ENCODE data around the gene SRA1. TPM values are rescaled to one million over a fixed set of nuclear protein-coding genes. Genes with fewer than 3 reads are reported as not detected.

SRA1 gene
- total and polyA plus RNA-seq, 4 donors: 12.9 to 41.1 (median 19.8) TPM

GRCh38 chr5:140548791-140549190 lies 8.5 kb downstream of the SRA1 start:
- Histone ChIP-seq H3K27me3 (ENCODE audit: control insufficient read depth in 4 of 4, insufficient read depth in 4 of 4, low read length in 3 of 4) (no peaks in the 10 kb centered on the region), H3K4me1 (ENCODE audit: control insufficient read depth in 4 of 4, insufficient read depth in 4 of 4, low read length in 3 of 4) (peaks cover 8 to 40% (median 33%) of the 10 kb centered on the region in 4 donors), H3K9ac (ENCODE audit: low read depth in 1 of 2, low read length in 2 of 2) (peak overlapping the region in 1 of 2 donors; percentile 60), H3K36me3 (ENCODE audit: control insufficient read depth in 4 of 4, insufficient read depth in 3 of 4, low read depth in 1 of 4, low read length in 3 of 4) (peaks cover 0 to 26% (median 19%) of the 10 kb centered on the region in 4 donors), H3K27ac (ENCODE audit: low read depth in 1 of 2, low read length in 2 of 2) (peak overlapping the region; percentile 91 to 99), H3K9me3 (ENCODE audit: control insufficient read depth in 4 of 4, low read length in 3 of 4) (no peaks in the 10 kb centered on the region), H3K4me3 (ENCODE audit: low read depth in 1 of 3, low read length in 3 of 3) (no peak overlapping the region)
- DNase-seq (ENCODE audit: low spot score): no peak
- TF ChIP-seq, protein P1, sequence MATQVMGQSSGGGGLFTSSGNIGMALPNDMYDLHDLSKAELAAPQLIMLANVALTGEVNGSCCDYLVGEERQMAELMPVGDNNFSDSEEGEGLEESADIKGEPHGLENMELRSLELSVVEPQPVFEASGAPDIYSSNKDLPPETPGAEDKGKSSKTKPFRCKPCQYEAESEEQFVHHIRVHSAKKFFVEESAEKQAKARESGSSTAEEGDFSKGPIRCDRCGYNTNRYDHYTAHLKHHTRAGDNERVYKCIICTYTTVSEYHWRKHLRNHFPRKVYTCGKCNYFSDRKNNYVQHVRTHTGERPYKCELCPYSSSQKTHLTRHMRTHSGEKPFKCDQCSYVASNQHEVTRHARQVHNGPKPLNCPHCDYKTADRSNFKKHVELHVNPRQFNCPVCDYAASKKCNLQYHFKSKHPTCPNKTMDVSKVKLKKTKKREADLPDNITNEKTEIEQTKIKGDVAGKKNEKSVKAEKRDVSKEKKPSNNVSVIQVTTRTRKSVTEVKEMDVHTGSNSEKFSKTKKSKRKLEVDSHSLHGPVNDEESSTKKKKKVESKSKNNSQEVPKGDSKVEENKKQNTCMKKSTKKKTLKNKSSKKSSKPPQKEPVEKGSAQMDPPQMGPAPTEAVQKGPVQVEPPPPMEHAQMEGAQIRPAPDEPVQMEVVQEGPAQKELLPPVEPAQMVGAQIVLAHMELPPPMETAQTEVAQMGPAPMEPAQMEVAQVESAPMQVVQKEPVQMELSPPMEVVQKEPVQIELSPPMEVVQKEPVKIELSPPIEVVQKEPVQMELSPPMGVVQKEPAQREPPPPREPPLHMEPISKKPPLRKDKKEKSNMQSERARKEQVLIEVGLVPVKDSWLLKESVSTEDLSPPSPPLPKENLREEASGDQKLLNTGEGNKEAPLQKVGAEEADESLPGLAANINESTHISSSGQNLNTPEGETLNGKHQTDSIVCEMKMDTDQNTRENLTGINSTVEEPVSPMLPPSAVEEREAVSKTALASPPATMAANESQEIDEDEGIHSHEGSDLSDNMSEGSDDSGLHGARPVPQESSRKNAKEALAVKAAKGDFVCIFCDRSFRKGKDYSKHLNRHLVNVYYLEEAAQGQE (IDR thresholded peaks at IDR 0.05): no peak
- TF ChIP-seq YY1 (IDR thresholded peaks at IDR 0.05) (no peak), RAD21 (IDR thresholded peaks at IDR 0.05) (no peak), JUND (IDR thresholded peaks at IDR 0.05) (no peak), TAF1 (conservative IDR thresholded peaks at IDR 0.05) (no peak), GABPA (IDR thresholded peaks at IDR 0.05 in 1 of 2, conservative IDR thresholded peaks at IDR 0.05 in 1 of 2) (no peak), ATF3 (IDR thresholded peaks at IDR 0.05) (no peak), MAX (IDR thresholded peaks at IDR 0.05) (no peak), HNF4A (conservative IDR thresholded peaks at IDR 0.05) (no peak), HNF4G (IDR thresholded peaks at IDR 0.05) (no peak), NR2F2 (IDR thresholded peaks at IDR 0.05) (no peak), SP1 (IDR thresholded peaks at IDR 0.05) (no peak), FOXA2 (IDR thresholded peaks at IDR 0.05) (no peak), RXRA (IDR thresholded peaks at IDR 0.05) (no peak), EGR1 (IDR thresholded peaks at IDR 0.05; ENCODE audit: low read depth in 2 of 2) (no peak), FOXA1 (IDR thresholded peaks at IDR 0.05) (no peak)
- TF ChIP-seq, protein P2, sequence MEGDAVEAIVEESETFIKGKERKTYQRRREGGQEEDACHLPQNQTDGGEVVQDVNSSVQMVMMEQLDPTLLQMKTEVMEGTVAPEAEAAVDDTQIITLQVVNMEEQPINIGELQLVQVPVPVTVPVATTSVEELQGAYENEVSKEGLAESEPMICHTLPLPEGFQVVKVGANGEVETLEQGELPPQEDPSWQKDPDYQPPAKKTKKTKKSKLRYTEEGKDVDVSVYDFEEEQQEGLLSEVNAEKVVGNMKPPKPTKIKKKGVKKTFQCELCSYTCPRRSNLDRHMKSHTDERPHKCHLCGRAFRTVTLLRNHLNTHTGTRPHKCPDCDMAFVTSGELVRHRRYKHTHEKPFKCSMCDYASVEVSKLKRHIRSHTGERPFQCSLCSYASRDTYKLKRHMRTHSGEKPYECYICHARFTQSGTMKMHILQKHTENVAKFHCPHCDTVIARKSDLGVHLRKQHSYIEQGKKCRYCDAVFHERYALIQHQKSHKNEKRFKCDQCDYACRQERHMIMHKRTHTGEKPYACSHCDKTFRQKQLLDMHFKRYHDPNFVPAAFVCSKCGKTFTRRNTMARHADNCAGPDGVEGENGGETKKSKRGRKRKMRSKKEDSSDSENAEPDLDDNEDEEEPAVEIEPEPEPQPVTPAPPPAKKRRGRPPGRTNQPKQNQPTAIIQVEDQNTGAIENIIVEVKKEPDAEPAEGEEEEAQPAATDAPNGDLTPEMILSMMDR (IDR thresholded peaks at IDR 0.05; ENCODE audit: low read depth, low read length, missing input control): no peak
- TF ChIP-seq, protein P3, sequence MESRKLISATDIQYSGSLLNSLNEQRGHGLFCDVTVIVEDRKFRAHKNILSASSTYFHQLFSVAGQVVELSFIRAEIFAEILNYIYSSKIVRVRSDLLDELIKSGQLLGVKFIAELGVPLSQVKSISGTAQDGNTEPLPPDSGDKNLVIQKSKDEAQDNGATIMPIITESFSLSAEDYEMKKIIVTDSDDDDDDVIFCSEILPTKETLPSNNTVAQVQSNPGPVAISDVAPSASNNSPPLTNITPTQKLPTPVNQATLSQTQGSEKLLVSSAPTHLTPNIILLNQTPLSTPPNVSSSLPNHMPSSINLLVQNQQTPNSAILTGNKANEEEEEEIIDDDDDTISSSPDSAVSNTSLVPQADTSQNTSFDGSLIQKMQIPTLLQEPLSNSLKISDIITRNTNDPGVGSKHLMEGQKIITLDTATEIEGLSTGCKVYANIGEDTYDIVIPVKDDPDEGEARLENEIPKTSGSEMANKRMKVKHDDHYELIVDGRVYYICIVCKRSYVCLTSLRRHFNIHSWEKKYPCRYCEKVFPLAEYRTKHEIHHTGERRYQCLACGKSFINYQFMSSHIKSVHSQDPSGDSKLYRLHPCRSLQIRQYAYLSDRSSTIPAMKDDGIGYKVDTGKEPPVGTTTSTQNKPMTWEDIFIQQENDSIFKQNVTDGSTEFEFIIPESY (IDR thresholded peaks at IDR 0.05): no peak
- 83% methylated on average over 7 of the region's 7 CpGs for WGBS
